HG02588 (cell line): ENCODE measurements around the gene MEX3D.

Source experiments
- ATAC-seq: cut with Tn5 transposase; IDR thresholded peaks from one replicate; pipeline ENCODE4 v1.9.1; 2021; ENCODE audit warnings: mild to moderate bottlenecking, moderate library complexity; ENCODE audit not compliant: unreplicated experiment

MEX3D gene

DNA sequence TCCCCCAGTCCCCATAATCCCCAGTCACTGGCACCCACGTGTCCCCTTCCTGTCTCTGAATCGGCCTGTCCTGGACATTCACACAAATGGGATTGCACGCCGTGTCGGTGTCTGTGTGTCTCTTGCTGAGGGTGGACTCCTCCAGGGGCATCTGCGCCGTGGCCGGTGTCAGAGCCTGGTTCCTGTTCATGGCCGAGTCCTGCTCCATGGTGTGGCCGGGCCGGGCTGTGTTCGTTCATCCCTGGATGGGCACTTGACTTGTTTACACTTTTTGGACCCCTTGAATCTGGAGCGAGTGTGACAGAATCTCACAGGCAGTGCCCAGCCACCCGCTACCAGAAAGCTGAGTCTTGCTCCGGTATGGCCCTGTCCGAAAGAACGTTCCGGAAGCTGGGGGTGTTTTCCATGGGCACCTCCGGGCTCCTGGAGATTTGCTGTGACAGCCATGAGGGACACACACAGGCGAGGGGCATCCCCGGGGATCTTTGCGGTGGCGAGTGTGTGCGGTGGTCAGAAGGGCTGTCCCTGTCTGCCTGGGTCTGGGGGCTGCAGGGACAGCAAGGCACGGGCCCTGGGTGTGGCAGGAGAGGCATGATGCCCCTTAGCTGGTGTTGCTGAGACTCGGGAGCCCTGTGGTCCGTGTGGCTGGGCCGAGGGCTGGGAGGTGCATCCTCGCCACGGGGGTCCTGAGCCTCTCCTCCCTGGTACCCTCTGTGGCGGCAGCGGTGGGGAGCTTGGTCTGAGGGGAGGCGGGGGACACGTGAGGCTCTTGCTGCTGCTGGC is 6.4 kb upstream of the MEX3D start:
- ATAC-seq = no peak

DNA sequence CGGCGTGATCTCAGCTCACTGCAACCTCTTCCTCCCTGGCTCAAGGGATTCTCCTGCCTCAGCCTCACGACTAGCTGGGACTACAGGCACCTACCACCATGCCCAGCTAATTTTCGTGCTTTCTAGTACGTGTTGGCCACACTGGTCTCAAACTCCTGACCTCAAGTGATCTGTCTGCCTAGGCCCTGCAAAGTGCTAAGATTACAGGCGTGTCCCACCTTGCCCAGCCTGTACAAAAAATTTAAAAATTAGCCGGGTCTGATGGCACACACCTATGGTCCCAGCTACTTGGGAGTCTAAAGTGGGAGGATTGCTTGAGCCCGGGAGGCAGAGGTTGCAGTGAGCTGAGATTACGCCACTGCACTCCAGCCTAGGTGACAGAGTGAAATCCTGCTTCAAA is 4.7 kb upstream of the MEX3D start:
- no peak for ATAC-seq

DNA sequence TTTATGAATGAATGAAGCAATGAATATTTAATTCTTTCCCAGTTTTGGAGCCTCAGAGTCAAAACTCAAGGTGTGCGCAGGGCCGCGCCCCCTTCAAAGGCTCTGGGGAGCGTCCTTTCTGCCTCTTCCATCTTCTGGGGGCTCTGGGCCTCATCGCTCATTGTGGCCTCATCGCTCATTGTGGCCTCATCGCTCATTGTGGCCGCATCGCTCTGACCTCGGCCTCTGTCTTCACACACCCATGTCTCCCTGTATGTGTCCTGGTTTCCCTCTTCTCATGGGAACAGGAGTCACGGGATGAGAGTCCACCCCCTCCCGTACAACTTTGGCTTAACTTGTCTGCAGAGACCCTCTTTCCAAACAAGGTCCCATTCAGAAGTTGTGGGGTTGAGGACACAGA is 3.2 kb upstream of the MEX3D start:
- ATAC-seq = no peak

DNA sequence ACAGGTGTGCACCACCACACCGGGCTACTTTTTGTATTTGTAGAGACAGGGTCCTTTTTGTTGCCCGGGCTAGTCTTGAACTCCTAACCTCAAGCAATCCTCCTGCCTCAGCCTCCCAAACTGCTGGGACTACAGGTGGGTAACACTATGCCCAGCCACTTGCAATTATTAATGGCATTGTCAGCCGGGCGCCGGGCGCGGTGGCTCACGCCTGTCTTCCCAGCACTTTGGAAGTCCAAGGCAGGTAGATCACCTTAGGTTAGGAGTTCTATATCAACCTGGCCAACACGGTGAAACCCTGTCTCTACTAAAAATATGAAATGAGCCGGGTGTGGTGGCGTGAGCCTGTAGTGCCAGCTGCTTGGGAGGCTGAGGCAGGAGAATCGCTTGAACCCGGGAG is 2.7 kb upstream of the MEX3D start:
- no peak for ATAC-seq

DNA sequence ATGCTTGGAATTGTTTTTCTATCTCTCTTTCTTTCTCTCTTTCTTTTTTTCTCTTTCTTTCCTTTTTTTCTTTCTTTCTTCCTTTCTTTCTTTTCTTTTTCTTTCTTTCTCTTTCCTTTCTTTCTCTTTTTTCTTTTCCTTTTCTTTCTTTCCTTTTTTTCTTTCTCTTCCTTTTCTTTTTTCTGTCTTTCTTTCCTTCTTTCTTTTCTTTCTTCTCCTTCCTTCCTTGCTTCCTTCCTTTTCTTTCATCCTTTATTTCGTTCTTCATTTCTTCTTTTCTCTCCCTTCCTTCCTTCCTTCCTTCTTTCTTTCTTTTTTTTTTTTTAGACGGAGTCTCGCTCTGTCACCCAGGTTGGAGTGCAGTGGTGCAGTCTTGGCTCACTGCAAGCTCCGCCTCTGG is 1.9 kb upstream of the MEX3D start:
- no peak for ATAC-seq

DNA sequence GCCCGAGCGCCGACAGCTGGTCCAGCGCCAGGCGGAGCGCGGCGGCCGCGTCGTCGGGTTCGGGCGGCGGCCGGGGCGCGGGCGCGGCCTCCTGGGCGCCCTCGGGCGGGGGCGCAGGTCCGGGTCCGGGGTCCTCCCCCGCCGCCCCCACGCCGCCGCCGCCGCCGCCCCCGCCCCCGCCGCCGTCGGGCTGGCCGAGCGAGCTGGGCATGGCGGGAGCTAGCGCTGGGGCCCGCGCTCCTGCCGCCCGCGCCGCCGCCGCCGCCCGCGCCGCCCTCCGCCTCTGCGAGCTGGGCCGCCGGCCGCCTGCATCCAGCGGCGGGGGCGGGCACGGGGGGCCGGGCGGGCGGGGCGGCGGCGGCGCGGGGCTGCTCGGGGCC is 287 bp downstream of the MEX3D start:
- peak; percentile 17 for ATAC-seq

DNA sequence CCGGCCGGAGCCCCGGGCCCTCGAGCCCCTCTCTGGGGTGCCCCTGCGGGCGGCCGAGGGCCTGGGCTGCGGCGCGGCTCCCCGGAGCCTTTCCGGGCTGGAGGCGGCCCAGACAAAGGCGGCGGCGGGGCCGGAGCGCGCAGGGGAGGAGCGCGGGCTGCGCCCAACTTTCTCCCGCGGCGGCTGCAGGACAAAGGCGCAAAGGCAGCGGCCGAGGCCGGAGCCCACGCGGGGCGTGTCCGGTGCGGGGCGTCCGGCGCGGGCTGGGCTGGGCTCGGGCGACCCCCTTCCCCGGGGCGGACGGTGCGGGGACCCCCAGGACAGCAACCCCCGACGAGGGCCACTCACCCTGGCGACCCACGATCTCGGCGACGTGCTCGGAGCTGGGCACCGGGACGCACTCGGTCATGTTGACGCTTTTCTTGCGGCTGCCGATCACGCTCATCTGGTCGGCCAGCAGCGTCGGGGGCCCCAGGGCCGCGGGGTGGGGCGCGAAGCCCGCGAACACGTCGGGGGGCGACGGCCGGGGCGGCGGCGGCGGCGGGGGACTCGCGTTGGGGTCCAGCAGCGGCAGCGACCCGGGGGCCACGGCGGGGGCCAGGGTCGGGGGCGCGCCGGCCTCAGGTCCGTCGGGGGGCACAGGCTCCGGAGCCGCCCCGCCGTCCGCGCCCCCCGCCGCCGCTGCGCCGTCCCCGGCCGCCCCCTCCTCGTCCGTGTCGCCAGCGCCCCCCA is 843 bp downstream of the MEX3D start:
- ATAC-seq = no peak

DNA sequence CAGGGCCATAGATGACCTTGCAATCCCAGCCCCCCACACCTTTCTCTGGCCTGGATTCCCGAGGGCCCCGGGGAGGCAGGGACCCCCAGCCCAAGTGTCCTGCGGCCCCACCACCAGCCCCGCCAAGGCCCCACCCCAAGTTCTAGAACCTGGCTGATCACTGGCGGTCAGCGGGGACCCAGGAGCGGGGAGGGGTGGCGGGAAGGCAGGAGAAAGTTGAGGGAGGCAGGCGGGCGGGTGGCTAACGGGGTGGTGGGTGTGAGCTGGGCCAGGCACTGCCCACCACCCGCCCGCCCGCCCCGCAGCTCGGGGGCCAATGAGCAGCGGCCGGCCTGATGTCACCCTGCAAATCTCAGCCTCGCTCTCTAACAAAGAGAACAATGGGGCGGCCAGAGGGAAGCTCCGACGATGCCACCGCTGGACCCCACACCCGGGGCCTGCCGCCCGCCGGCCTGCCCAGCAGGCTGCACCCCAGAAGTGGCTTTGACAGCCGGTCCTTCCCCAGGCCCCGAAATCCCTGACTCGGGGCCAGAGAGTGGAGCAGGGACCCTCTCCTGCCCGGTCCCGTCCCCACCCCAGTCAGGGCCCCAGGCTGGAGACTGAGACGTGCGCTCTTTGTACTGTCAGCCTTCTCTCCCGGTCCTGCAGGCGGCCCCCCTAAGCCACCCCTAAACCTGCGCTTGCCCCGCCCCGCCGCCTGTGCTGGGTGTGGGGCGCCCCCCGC is 1.6 kb downstream of the MEX3D start:
- no peak for ATAC-seq

DNA sequence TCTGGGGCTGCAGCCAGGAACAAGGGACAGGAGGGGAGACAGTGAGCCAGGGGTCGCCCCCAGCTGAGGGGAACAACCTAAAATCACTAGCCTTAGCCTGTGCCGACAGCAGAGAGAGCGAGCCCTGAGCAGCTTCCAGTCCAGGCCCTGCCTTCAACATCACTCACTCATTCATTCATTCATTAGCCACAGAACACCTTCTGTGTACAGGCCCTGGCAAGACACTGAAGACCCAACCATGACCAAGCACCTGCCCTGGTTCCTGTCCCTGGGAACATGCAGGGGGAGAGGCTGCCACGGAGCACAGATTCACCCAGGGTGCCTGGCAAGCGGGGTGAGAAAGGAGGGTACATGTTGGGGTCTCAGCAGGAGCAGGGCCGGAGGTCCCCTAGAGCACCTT is 4.9 kb downstream of the MEX3D start:
- no peak for ATAC-seq

DNA sequence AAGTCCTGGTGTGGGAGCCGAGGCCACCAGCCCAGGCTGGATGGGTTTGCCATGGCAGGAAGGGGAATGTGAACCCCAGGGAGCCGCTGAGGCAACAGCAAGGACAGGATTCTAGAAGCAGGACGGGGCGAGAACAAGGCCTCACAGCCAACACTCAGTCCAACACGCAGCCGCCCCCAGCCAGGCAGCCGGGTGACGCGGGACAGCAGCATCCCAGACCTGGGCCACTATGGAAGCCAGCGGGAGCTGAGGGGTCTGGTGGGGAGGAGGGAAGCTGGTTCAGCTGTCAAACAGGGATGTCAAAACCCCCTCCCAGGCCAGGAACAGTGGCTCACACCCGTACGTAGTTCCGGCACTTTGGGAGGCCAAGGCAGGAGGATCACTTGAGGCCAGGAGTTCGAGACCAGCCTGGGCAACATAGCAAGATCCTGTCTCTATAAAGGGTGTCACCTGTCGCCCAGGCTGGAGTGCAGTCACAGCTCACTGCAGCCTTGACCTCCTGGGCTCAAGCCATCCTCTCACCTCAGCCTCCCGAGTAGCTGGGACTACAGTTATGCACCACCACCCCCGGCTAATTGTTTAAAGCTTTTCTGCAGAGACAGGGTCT is 6.8 kb downstream of the MEX3D start:
- no peak for ATAC-seq

DNA sequence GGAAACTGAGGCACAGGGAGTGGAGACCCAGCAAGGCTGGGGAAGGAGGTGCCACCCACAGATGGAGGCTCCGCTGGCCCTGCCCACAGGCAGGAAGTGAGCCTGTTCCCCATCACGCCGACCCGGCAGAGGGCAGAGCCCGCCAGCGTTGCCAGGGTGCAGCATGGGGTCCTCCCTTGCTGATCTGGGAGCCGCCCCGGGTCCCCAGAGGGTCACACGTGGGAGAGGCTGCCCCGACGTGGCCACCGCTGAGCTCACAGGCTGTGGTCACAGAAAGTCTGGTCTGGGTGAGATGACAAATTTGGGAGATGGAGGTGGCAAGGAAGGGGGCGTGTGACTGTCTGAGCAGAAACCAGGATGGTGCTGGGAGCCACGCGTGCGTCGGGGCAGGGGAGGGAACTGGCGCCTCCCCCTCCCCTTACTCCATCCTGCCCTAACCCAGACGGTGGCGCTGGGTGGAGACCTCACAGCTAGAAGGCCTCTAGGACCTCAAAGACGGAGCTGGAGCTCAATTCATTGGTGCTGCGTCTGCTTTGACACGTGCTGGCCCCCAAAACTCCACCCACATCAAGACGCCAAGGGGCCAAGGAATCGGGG is 7.7 kb downstream of the MEX3D start:
- ATAC-seq = no peak

DNA sequence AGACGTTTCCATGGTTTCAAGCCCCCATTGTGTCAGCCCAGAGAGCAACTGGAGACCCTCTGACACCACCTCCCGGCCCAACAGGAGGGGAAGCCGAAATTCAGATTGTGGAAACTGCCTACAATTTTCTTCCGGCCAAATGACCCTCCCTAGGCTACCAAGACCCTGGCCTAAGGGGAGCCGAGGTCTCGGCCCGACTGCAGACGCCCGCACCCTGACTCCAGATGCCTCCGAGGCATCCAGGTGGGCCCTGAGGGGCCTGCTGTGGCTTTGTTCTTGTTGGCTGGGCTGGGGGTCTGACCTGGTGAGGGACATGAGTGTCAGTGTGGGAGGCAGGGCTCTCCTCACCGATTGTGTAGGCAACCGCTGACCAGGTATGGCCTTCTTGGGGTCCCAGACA is 9.6 kb downstream of the MEX3D start:
- no peak for ATAC-seq

DNA sequence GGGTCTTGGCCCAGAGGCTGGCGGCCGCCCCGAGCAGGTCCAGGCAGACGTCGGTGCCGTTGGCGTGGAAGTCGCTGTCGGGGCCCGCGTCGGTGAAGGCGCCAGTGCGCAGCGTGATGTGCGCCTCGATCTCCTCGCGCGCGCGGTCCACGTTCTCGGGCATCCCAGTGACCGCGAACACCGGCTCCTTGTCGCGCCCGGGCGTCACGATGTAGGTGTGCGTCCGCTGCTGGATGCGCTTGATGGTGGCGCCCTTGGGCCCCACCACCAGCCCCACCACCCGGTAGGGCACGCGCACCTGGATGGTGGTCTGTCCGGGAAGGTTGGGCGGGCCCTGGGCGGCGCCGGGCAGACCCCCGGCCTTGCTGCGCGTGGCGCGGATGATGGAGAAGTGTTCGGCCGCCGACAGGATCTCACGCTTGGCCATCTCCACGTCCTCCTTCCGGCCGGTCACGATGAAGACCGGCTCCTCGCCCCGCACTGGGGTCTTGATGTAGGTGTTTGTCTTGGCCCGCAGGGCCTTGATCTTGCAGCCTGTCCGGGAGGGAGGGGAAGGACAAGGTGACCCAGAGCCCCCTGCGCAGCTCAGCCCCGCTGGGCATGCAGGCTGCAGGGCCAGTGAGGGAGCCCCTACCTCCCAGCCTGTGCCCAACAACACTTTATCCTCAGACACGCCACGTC is 11.6 kb downstream of the MEX3D start:
- ATAC-seq = no peak

DNA sequence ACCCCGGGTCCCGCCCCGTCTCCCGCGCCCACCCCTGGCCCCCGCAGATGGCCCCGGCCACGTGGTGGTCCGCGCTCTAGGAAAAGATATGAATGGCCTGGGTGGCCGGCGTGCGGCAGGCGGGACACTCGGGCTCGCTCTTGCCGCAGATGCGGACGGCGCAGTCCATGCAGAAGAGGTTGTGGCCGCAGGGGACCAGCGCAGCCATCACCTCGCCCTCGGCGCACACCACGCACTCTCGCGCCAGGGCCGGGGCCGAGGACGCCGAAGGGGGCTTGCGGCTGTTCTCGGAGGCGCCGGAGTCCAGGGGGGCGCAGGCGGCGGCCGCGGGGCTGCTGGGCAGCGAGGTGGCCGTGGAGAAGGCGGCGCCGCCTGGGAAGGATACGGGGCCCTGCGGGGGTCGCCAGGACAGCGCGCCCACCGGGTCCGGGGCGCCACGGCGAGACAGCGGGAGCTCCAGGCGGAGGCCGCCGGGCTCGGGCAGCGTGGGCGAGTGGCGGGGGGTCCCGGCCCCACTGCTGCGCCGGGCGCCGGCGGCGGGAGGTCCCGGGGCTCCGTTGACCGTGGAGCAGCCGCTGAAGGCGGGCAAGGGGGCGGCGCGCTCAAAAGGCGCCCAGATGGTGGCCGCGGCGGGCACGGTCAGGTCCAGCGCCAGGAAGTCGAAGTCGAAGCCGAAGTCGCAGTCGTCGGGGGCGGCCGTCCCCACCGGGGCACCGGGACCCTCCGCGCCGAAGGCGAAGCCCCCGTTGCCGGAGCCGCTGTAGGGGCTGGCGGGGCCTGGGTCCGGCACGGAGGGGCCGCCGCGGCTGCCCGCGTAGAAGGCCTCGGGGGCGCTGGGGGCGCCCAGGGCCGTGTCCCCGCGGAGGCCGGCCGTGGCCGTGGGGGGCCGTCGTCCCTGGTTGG is 12.4 kb downstream of the MEX3D start:
- ATAC-seq = no peak

DNA sequence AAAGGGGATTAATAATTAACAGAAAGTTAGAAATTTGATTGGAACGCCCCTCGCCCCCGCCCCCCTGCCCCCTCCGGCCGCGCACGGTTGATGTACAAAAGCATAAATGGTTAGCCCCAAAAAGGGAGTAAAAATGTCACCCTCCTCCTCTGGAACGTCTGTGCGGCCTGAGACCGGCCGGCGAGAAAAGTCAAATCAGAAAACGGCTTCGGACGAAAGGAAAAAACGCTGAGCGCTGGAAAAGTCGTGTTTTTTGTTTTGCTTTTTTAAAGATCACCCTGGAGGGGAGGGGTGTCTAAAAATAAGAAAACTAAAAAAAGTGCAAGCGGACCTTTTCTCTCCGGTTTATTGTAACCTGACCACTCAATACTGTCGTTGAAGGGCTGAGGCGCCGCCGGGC is 13.2 kb downstream of the MEX3D start:
- no peak for ATAC-seq

DNA sequence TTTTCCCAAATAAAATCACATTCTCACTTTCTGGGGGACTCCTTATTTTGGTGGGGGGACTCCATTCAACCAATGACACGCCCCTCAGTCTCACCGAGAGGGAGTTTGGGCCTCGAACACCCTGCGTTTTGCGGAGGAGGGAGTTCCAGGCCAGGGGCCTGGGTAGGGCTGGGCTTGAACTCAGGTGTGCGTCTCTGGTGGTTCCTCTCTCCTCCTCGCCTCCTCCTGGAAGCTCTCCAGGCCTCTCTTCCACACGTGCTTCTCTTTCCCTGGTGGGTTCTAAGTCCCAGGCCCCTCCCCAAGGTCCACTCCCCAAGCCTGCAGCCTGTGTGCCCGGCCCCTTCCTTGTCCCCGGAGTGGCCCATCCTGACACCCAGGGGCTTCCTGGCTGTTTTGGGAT is 14.7 kb downstream of the MEX3D start:
- no peak for ATAC-seq

DNA sequence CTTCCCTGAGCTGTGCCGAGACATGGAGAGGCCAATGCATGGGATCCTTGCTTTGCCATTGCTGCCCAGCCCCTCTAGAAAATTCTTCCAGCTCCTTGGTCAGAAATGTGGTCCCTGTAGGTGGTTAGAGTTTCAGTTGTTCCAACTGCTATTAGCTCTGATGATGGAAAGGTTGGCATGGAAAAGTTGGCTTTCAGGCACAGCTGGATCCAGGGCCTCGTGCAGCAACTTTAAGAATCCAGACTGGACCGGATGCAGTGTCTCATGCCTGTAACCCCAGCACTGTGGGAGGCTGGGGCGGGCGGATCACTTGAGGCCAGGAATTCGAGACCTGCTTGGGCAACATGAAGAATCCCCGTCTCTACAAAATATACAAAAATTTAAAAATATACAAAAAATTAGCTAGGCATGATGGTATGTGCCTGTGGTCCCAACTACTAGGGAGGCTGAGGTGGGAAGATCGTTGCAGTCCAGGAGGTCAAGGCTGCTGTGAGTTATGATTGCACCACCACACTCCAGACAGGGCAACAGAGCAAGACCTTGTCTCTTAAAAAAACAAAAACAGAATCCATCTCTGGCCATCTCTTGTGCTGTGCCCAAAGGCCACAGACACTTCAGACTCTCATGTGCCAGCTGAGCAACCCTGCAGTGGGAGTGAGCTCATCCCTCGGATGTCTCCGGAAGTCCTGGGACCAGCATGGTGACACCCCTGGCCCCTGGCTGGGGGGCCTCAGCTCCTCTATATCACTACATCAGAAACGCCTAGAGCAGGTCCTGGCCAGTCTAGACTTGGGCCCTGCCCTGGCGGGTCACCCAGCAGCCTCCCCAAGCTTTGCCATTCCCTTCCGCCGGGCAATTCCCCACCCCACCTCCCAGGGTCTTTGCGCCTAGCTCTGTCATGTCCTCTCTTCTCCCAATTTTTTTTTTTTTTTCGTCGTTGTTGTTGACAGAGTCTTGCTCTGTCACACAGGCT is 16.8 kb downstream of the MEX3D start:
- no peak for ATAC-seq

DNA sequence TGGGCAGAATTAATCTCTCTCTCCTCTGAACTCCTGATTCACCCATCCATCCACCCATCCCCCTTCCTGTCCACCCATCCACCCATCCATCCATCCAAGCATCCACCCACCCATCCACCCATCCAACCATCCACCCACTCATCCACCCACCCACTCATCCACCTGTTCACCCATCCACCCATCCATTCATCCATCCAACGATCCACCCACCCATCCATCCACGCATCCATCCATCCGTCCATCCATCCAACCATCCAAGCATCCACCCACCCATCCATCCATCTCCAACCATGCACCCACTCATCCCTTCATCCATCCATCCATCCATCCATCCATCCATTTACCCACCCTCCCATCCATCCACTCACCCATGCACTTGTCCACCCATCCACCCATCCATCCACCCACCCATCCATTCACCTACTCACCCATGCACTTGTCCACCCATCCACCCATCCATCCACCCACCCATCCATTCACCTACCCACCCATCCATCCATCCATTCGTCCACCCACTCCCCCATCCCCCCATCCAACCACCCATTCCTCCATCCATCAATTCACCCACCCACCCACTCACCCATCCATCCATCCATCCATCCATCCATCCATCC is 18.7 kb downstream of the MEX3D start:
- no peak for ATAC-seq
